K562 (cell line): ENCODE measurements around the gene CHRNA9. TPM values are rescaled to one million over a fixed set of nuclear protein-coding genes. Genes with fewer than 3 reads are reported as not detected.

Experiments used
- CBX3 ChIP-seq, 2 experiments: IDR thresholded peaks; 1 replicate in 1 of 2; 2 replicates in 1 of 2; pipeline ENCODE4 v1.6.1; 2012; ENCODE audit warnings: inconsistent platforms in 2 of 2, low read length in 2 of 2, borderline replicate concordance in 1 of 2, control low read depth in 1 of 2
- DIDO1 ChIP-seq: fragments of 450-650 bp; IDR thresholded peaks from 2 replicates; pipeline ENCODE4 v1.6.1; 2016; ENCODE audit warnings: low read depth, missing biosample characterization, missing genetic modification characterization
- ELF2 ChIP-seq: fragments of 250-450 bp; sonication (Bioruptor Pico); IDR thresholded peaks from 2 replicates; pipeline ENCODE4 v1.5.0; 2021; ENCODE audit warnings: mild to moderate bottlenecking
- KAT7 ChIP-seq: sonication (generic); formaldehyde crosslinking; IDR thresholded peaks from 2 replicates; pipeline ENCODE4 v1.8.0; 2022; ENCODE audit warnings: missing genetic modification reagents, mild to moderate bottlenecking, borderline replicate concordance
- MIER1 ChIP-seq: fragments of 450-650 bp; IDR thresholded peaks from 2 replicates; pipeline ENCODE4 v1.6.1; 2016; ENCODE audit warnings: antibody characterized with exemption, mild to moderate bottlenecking, low read depth
- POU5F1 ChIP-seq: fragments of 150-350 bp; IDR thresholded peaks from 2 replicates; pipeline ENCODE4 v1.6.1; 2014; ENCODE audit warnings: borderline replicate concordance, low read length, low read depth, mild to moderate bottlenecking; ENCODE audit not compliant: partially characterized antibody
- SP2 ChIP-seq: IDR thresholded peaks from 2 replicates; pipeline ENCODE4 v1.6.1; 2011; ENCODE audit warnings: mild to moderate bottlenecking, low read depth, low read length, moderate library complexity; ENCODE audit not compliant: poor library complexity, severe bottlenecking; ENCODE audit errors: extremely low read depth
- TOE1 ChIP-seq, 2 experiments: fragments of 450-650 bp in 1 of 2; sonication (generic) in 1 of 2; formaldehyde crosslinking in 1 of 2; IDR thresholded peaks; 2 replicates each; pipeline versions ENCODE4 v1.7.1 to v1.8.0; 2016 to 2022; ENCODE audit warnings: borderline replicate concordance in 2 of 2, mild to moderate bottlenecking in 2 of 2, antibody characterized with exemption in 1 of 2, inconsistent platforms in 1 of 2, low read depth in 1 of 2, missing genetic modification reagents in 1 of 2, moderate library complexity in 1 of 2
- ZKSCAN1 ChIP-seq: fragments of 150-350 bp; IDR thresholded peaks from 2 replicates; pipeline ENCODE4 v1.6.1; 2016; ENCODE audit warnings: low read depth, low read length
- ZNF133 ChIP-seq: fragments of 250-450 bp; sonication (Bioruptor Pico); IDR thresholded peaks from 2 replicates; pipeline ENCODE4 v1.4.0; 2020; ENCODE audit warnings: mild to moderate bottlenecking
- ZNF699 ChIP-seq: fragments of 250-450 bp; sonication (Bioruptor Pico); IDR thresholded peaks from 2 replicates; pipeline ENCODE4 v1.8.0; 2021; ENCODE audit warnings: mild to moderate bottlenecking, moderate library complexity; ENCODE audit not compliant: insufficient replicate concordance
- ZNF785 ChIP-seq: fragments of 250-450 bp; sonication (Bioruptor Pico); IDR thresholded peaks from 2 replicates; pipeline ENCODE4 v1.4.0; 2020; ENCODE audit warnings: mild to moderate bottlenecking
- ZSCAN32 ChIP-seq: fragments of 450-650 bp; formaldehyde crosslinking; IDR thresholded peaks from 2 replicates; pipeline ENCODE4 v1.4.0; 2020; ENCODE audit warnings: mild to moderate bottlenecking, moderate library complexity
- polyA plus RNA-seq, 8 experiments: library from polyadenylated mRNA; depleted of rRNA in 4 of 8; stranded (reverse) in 5 of 8; unstranded in 3 of 8; fragments of >200 nt; fragmentation: Nextera tagmentation in 2 of 8; fragmentation: Illumina TruSeq in 1 of 8; extraction: Ambion mirVana in 2 of 8; extraction: Trizol in 1 of 8; gene quantifications; 2 replicates each; pipeline versions ENCODE4 v1.2.1 to v1.2.3, GENCODE V29; 2011 to 2014; ENCODE audit warnings: inconsistent platforms in 1 of 8, missing spikeins in 1 of 8
- total RNA-seq, 7 experiments: library from RNA; depleted of rRNA in 6 of 7; stranded (reverse); fragments of >200 nt in 6 of 7; fragmentation: Illumina TruSeq in 2 of 7; extraction: Trizol in 2 of 7; gene quantifications; 2 replicates each; pipeline versions ENCODE4 v1.2.1 to v1.2.3, GENCODE V29; 2011 to 2021; ENCODE audit warnings: low replicate concordance in 1 of 7
- TF ChIP-seq, protein P1 (sequence below): sonication (generic); formaldehyde crosslinking; IDR thresholded peaks from 2 replicates; pipeline ENCODE4 v1.8.0; 2023; ENCODE audit warnings: mild to moderate bottlenecking, missing genetic modification reagents
- TF ChIP-seq, protein P2 (sequence below): fragments of 250-450 bp; sonication (Bioruptor Pico); IDR thresholded peaks from 2 replicates; pipeline ENCODE4 v1.4.0; 2020; ENCODE audit warnings: borderline replicate concordance
- TF ChIP-seq, protein P3 (sequence below): fragments of 150-350 bp; conservative IDR thresholded peaks from 2 replicates; pipeline ENCODE4 v1.6.1; 2014; ENCODE audit warnings: low read length
- TF ChIP-seq, protein P4 (sequence below): fragments of 250-450 bp; sonication (Bioruptor Pico); IDR thresholded peaks from 2 replicates; pipeline ENCODE4 v1.5.0; 2021; ENCODE audit warnings: mild to moderate bottlenecking, borderline replicate concordance

CHRNA9 gene
- total and polyA plus RNA-seq, 9 of the 15 experiments (the other 6 are each of a cell fraction or from before 2014, with no cell fraction given), result not detected

DNA sequence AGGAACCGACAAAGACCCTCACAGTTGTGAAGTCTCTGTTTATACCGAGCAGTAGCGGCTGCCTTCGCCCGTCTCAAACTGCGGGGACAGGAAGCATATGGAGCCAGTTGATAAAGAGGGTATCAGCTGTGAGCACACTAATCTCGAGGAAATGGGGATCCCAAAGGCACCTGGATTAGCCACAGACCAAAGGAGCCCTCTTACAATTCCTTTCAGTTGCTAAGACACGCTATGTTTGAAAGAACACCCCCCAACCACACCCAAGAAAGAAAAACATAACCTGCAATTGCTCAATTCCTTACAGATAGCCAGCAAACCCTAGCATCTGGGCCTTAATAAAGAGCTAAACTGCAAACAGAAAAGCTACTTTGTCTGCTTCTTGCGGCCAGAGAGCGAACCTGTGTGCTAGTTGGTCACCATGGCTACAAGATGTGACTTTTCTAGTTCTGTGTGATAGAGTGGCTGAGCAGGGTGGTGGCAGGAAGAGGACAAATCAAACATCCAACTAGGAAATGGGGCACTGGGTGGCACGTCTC lies 23.3 kb upstream of the CHRNA9 start (continued):
- TF ChIP-seq, protein P1, sequence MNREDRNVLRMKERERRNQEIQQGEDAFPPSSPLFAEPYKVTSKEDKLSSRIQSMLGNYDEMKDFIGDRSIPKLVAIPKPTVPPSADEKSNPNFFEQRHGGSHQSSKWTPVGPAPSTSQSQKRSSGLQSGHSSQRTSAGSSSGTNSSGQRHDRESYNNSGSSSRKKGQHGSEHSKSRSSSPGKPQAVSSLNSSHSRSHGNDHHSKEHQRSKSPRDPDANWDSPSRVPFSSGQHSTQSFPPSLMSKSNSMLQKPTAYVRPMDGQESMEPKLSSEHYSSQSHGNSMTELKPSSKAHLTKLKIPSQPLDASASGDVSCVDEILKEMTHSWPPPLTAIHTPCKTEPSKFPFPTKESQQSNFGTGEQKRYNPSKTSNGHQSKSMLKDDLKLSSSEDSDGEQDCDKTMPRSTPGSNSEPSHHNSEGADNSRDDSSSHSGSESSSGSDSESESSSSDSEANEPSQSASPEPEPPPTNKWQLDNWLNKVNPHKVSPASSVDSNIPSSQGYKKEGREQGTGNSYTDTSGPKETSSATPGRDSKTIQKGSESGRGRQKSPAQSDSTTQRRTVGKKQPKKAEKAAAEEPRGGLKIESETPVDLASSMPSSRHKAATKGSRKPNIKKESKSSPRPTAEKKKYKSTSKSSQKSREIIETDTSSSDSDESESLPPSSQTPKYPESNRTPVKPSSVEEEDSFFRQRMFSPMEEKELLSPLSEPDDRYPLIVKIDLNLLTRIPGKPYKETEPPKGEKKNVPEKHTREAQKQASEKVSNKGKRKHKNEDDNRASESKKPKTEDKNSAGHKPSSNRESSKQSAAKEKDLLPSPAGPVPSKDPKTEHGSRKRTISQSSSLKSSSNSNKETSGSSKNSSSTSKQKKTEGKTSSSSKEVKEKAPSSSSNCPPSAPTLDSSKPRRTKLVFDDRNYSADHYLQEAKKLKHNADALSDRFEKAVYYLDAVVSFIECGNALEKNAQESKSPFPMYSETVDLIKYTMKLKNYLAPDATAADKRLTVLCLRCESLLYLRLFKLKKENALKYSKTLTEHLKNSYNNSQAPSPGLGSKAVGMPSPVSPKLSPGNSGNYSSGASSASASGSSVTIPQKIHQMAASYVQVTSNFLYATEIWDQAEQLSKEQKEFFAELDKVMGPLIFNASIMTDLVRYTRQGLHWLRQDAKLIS (CRISPR knock-in tag), result no peak
- no peak for TF ChIP-seq ZKSCAN1
- no peak for TF ChIP-seq ELF2 (CRISPR knock-in tag)
- no peak for TF ChIP-seq CBX3 (IDR thresholded peaks at IDR 0.05; ENCODE audit: borderline replicate concordance in 1 of 2, low read length in 2 of 2)
- TF ChIP-seq, protein P2, sequence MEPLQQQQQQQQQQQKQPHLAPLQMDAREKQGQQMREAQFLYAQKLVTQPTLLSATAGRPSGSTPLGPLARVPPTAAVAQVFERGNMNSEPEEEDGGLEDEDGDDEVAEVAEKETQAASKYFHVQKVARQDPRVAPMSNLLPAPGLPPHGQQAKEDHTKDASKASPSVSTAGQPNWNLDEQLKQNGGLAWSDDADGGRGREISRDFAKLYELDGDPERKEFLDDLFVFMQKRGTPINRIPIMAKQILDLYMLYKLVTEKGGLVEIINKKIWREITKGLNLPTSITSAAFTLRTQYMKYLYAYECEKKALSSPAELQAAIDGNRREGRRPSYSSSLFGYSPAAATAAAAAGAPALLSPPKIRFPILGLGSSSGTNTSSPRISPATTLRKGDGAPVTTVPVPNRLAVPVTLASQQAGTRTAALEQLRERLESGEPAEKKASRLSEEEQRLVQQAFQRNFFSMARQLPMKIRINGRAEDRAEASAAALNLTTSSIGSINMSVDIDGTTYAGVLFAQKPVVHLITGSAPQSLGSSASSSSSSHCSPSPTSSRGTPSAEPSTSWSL (CRISPR knock-in tag), result no peak
- TF ChIP-seq, protein P3, sequence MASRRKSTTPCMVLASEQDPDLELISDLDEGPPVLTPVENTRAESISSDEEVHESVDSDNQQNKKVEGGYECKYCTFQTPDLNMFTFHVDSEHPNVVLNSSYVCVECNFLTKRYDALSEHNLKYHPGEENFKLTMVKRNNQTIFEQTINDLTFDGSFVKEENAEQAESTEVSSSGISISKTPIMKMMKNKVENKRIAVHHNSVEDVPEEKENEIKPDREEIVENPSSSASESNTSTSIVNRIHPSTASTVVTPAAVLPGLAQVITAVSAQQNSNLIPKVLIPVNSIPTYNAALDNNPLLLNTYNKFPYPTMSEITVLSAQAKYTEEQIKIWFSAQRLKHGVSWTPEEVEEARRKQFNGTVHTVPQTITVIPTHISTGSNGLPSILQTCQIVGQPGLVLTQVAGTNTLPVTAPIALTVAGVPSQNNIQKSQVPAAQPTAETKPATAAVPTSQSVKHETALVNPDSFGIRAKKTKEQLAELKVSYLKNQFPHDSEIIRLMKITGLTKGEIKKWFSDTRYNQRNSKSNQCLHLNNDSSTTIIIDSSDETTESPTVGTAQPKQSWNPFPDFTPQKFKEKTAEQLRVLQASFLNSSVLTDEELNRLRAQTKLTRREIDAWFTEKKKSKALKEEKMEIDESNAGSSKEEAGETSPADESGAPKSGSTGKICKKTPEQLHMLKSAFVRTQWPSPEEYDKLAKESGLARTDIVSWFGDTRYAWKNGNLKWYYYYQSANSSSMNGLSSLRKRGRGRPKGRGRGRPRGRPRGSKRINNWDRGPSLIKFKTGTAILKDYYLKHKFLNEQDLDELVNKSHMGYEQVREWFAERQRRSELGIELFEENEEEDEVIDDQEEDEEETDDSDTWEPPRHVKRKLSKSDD, result no peak
- TF ChIP-seq ZNF699 (CRISPR knock-in tag), result no peak
- TF ChIP-seq, protein P4, sequence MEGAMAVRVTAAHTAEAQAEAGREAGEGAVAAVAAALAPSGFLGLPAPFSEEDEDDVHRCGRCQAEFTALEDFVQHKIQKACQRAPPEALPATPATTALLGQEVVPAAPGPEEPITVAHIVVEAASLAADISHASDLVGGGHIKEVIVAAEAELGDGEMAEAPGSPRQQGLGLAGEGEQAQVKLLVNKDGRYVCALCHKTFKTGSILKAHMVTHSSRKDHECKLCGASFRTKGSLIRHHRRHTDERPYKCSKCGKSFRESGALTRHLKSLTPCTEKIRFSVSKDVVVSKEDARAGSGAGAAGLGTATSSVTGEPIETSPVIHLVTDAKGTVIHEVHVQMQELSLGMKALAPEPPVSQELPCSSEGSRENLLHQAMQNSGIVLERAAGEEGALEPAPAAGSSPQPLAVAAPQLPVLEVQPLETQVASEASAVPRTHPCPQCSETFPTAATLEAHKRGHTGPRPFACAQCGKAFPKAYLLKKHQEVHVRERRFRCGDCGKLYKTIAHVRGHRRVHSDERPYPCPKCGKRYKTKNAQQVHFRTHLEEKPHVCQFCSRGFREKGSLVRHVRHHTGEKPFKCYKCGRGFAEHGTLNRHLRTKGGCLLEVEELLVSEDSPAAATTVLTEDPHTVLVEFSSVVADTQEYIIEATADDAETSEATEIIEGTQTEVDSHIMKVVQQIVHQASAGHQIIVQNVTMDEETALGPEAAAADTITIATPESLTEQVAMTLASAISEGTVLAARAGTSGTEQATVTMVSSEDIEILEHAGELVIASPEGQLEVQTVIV (CRISPR knock-in tag), result no peak
- TF ChIP-seq ZNF133, result no peak
- no peak for TF ChIP-seq MIER1
- TF ChIP-seq KAT7 (CRISPR knock-in tag), result no peak
- no peak for TF ChIP-seq DIDO1 (tag)
- no peak for TF ChIP-seq TOE1 (IDR thresholded peaks at IDR 0.05; ENCODE audit: borderline replicate concordance)
- TF ChIP-seq TOE1 (CRISPR knock-in tag; IDR thresholded peaks at IDR 0.05; ENCODE audit: borderline replicate concordance, low read depth), result no peak
- TF ChIP-seq SP2, result no peak
- no peak for TF ChIP-seq POU5F1
- no peak for TF ChIP-seq ZSCAN32 (CRISPR knock-in tag)
- no peak for TF ChIP-seq ZNF785
